Hepatic stellate cell (primary cell): ENCODE measurements around the gene HEMGN.
A peak's percentile ranks its signal among the peaks of the same experiment; 100 is the strongest.
"Not testable (repeated sequence)": the region's sequence is repeated elsewhere in the genome, so short reads cannot be mapped to it uniquely, and the experiment has no call there.

Experiments used
- DNase-seq: peaks from one replicate; pipeline ENCODE4 v3.0.0; 2011; ENCODE audit warnings: low spot score

The HEMGN gene

GRCh38 chr9:97938081-97938644 is at the start of gene HEMGN:
TSS of gene HEMGN (minus strand) at chr9:97938172. CDS start at chr9:97938136, 36 bp downstream.
- DNase-seq, result no peak

- DNase-seq, result no peak
These were observed 49.5 kb upstream of the HEMGN start for GRCh38 chr9:97987487-97987886.

GRCh38 chr9:97985058-97985861 is 47.3 kb upstream of the HEMGN start:
- no peak for DNase-seq

GRCh38 chr9:97984188-97985057 is 46.5 kb upstream of the HEMGN start:
- peak; percentile 86 for DNase-seq

- DNase-seq, result peak; percentile 58
These were observed 45.7 kb upstream of the HEMGN start for GRCh38 chr9:97983589-97984187.

- DNase-seq, result peak; percentile 85
These were observed 45.0 kb upstream of the HEMGN start, which contains the start of gene ANP32B for GRCh38 chr9:97982683-97983588. TSS of gene ANP32B (plus strand) at chr9:97983341. CDS start at chr9:97983556, 215 bp downstream.

GRCh38 chr9:97981846-97982682 is 44.1 kb upstream of the HEMGN start:
- no peak for DNase-seq

- no peak for DNase-seq
These were observed 43.2 kb upstream of the HEMGN start for GRCh38 chr9:97980918-97981845.

GRCh38 chr9:97980479-97980803 is 42.5 kb upstream of the HEMGN start:
- DNase-seq, result no peak

- DNase-seq, result no peak
These were observed 42.0 kb upstream of the HEMGN start for GRCh38 chr9:97979788-97980478.

- no peak for DNase-seq
These were observed 40.6 kb upstream of the HEMGN start for GRCh38 chr9:97978371-97979130.

- DNase-seq, result not testable (repeated sequence)
These were observed 38.7 kb upstream of the HEMGN start for GRCh38 chr9:97976633-97977032.

GRCh38 chr9:97975376-97975775 is 37.4 kb upstream of the HEMGN start:
- no peak for DNase-seq

GRCh38 chr9:97972753-97973152 is 34.8 kb upstream of the HEMGN start:
- no peak for DNase-seq

- no peak for DNase-seq
These were observed 32.2 kb upstream of the HEMGN start for GRCh38 chr9:97970165-97970564.

GRCh38 chr9:97969014-97969413 is 31.0 kb upstream of the HEMGN start:
- DNase-seq, result no peak

GRCh38 chr9:97966493-97966892 is 28.5 kb upstream of the HEMGN start:
- no peak for DNase-seq

- no peak for DNase-seq
These were observed 26.9 kb upstream of the HEMGN start for GRCh38 chr9:97964901-97965300.
